Stimulated activated naive CD4-positive, alpha-beta T cell (primary cell): Measurements from ENCODE around the gene DBH.

Experiments
- DNase-seq, 6 experiments: peaks; one replicate each; lab custom pipeline; 2025; lab: John Stamatoyannopoulos, UW

DBH gene

DNA sequence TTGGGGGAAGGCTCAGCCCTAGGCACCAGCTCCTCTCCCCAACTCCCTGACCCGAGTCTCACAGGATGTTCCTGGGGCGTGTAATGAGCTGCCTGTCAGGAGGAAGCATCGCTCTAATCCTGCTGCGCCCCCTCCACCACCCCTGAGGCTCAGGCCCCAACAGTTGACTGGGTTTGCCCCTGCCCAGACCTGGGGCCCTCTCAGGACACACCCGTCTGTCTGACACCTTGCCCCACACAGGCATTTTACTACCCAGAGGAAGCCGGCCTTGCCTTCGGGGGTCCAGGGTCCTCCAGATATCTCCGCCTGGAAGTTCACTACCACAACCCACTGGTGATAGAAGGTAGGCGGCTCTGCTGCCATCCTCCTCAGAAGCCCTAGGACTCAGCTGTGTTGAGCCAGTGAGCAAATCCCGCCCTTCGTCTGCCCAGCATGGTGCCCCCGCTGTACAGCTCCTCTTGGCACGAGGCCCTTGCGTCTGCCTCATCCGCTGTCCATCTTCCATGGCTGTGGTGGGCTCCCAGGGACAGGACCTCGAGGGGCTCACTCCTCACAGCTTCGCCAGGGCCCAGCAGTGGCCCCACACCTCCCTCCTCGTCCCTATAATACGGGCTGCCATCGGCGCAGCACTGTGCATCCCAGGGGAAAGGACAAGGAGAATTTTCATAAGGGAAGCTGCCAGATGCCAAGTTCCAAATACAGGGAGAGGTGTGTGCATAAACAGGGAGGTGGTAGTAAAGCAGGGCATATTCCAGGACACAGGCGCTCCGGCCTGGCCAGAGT lies 8.0 kb downstream of the DBH start:
- DNase-seq: no peak

DNA sequence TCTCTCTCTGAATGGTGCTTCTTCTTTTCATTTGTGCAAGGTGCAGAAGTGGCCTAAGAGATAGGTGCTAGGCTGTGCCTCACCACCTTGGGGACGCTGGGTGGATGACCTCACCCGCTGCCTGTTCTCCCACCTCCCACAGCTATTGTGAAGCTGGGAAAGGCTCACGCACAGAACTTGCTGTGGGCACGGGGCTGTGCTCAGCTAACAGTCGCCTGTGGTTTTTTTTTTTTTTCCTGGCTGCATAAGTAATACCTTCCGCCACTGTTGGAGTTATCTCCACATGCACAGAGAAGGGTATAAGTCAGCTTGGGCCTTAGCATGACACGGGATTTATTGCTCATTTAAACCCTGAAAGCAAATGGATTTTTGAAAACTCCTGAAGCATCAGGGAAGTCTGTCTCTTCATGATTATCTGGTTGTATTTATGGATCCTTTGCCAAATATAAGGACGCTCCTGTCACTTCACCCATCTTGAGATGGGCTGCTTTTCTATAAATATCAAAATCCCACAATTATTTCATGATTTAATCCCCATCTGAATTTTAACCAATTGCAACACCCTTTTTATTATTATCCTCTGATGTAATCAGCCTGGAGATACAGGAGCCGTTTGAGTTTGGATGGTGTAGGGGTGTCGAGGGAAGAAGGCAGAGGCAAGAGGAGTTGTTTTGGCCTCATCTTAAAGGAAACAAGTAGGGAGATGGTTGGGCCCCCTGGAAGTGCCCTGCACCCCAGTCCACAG lies 9.0 kb downstream of the DBH start:
- DNase-seq: no peak

DNA sequence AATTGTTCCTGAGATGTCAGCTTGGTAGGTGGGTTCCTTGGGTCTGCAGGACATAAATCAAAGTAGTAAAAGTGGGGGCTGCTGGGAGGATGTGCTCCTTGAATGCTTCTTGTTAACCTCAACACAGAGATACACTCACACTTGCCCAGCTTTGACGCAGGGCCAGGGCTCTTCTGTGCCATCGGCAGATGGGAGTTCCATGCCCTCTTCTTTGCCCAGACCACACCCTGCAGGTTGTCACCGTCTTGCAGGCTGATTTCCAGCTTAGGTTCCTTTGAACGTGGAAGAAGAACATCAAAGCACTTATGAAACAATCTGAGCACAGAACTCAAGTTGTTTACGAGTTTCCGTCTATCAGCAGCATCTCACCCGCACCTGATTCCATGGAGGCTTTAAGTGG lies 11.0 kb downstream of the DBH start:
- peak in 1 of 6 experiments; percentile 40 for DNase-seq

DNA sequence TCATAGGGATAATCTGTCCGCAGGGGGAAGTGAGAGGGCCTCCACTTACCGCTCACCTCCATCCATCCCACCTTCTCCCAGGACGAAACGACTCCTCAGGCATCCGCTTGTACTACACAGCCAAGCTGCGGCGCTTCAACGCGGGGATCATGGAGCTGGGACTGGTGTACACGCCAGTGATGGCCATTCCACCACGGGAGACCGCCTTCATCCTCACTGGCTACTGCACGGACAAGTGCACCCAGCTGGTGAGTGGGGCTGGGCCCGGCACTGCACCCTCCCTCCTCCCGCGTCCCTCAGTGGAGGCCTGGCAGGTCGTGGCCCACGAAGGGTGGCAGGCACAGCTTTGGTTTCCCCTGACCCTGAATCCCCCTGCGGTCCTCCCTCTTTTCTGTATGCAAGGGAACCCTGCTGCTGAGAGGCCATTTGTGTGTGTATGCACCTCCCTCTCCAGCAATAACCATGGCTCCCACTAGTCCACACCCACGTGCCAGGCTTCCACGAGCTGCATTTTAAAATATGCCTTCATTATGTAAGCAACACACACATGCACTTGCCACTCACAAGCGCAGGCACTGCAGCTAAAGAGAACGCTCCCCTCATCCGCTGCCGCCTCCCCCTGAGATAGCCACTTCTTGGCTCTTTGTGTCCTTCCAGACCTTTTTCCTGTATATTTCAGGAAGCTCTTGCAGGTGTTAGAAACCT lies 11.8 kb downstream of the DBH start:
- no peak for DNase-seq

DNA sequence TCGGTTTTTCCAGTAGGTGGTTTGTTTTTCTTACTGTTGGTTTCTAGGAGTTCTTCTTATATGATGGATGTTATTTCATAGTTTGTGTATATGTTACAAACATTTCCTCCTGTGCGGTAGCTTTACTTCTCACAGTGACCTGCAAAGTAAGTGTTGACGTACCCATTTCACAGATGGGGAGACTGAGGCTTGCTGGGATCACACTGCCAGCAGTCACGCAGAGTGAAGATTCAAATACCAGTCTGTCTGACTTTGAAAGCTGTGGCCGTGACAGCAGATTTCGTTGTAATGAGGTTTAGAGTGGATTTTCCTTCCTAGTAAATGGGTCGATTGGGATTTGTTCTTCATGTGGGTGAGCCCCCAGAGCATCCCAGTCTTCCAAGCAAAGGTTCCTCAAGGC lies 13.0 kb downstream of the DBH start:
- no peak for DNase-seq

DNA sequence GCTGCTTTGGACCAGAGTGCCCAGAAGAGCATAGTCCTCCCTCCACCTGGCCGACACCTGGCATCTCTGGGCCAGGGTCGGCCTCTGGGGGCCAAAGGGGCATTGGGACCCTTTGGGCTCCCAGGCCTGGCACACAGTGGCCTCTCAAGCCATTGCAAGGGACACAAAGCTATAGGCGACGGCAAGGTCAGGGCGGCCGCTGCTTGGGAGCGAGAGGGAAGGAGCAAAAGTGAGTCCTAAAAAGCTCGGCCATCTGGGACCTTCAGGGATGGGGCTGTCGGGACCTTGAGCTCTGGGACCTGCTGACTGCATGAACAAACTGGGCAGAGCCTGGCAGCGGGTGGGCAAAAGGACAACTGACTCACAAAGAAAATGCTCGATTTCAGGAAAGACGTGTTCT lies 13.9 kb downstream of the DBH start:
- DNase-seq: no peak

DNA sequence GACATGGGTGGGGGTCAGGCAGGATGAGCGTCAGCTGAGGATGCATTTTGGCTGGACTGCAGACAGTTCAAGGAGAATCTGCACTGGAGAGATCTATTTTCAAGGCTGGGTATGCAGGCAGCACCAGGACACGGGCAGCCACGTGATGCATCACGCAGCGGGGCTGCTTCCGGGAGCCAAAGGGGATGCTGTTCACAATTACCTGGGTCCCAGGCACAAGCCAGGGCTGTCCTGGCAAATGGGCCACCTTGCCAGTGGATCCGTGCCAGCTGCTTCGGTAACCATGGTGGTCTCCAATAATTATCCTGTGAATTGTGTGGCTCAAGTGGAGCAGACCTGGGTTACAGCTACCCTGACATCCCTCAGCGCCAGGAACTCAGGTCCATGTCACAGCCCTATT lies 17.5 kb downstream of the DBH start:
- DNase-seq: no peak

DNA sequence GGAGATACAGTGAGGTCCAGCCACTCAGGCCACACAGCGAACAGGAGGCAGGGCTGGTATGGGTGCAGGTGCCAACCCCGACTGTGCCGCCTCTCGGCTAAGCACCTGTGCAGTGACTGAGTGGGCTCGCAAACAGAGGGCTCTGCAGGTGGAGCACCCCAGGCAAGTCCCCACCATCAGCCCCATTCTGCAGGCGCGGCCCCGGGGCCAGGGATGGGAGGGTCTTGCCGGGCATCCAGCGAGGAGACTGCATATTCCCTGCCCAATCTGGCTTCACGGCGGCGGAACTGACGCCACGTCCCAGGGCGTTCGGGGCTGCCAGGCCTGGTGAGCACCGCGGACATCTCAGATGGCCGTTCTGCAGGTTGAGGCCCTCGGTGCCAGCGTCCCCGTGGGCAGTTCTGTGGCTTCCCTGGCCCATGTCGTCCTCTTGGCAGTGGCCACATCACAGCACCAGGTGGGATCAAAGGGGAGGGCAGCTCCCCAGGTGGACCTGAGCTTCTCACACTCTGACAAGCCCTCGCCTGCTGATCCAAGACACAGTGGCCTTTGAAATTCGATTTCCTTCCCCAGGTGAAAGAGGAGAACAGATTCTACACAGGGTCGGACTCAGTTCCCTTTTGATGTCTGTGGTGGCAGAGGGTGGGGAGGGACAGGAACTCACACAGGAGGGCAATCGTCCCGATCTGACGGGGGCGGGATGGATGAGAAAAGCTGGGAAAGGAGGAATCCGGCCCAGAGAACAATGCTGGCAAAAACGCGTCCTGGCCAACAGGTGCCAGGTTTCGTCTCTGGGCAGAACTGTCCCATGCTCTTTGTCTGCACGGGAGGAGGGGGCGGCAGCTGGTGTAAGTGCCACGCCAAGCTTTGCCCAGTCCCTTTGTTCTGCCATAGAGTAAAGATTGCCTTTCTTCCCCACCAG lies 18.8 kb downstream of the DBH start:
- DNase-seq: no peak

DNA sequence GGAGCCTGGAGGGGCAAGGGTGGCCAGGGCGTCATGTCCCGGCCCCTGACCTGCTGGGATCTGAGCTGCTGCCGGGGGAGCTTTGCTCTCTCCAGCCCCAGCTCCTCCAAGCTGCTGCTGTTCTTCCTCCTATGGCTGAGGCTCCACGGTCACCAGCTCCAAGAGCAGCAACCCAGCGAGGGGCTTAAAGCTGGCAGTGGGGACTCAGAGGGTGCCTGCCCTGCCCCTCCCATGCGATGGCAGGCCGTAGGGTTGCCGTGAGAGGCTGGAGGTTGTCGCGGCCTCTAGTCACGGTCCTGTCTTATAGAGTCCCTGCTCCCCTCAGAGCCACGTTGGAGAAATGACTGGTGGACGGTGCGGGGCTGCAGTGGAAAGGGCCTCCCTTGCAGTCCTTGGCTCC lies 19.5 kb downstream of the DBH start:
- no peak for DNase-seq

DNA sequence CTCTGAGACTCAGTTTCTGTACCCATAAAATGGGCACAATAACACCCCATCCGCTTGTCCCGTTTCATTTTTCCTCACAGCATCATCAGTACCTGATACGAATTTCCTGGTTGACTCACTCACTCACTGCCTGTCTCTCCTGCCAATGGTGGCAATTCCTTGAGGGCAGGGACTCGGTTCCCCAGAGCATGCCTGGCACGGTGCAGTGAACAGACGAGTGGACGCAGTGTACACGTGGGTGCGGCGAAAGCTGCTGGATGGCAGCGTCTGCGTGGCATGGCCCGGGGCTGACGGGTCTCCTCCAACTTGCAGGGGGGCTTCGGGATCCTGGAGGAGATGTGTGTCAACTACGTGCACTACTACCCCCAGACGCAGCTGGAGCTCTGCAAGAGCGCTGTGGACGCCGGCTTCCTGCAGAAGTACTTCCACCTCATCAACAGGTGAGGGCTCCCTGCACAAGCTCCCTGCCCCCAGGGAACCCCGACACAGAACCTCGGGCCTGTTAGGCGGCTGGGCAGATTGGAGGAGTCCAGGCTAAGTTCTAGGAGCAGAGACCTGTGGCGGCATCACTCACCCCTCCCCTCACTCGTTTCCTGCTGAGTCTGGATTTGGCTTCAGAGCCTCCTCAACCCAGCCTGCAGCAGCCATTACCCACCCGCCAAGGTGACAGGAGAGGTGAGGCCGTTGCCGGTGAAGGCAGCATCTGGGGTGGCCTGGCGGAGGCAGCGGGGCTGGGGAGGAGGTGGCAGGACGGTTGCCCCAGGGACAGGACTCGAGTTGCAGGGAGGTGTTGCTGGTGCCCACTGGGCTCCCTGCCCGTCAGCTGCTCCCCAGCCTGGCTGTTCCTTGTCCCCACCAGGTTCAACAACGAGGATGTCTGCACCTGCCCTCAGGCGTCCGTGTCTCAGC lies 20.3 kb downstream of the DBH start:
- DNase-seq: peak; percentile 41 to 85 (median 57)

DNA sequence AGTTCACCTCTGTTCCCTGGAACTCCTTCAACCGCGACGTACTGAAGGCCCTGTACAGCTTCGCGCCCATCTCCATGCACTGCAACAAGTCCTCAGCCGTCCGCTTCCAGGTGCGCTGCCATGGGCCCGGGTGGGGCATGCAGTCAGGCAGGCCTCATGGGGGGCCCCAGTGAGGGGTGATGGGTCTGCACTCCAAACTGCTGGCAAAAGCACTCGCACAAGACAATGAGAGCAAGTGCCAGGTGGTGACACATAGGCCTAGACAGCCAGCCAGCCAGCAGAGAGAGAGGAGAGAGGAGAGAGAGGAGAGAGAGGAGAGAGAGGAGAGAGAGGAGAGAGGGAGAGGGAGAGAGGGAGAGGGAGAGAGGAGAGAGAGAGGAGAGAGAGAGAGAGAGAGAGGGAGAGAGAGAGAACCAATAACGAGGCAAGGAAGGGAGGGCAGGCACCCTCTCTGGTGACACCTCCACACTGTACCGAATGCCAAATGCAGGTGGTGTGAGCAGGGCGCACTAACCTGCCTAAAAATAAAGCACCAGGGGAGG lies 21.0 kb downstream of the DBH start:
- peak in 2 of 6 experiments; percentile 32 to 37 for DNase-seq

DNA sequence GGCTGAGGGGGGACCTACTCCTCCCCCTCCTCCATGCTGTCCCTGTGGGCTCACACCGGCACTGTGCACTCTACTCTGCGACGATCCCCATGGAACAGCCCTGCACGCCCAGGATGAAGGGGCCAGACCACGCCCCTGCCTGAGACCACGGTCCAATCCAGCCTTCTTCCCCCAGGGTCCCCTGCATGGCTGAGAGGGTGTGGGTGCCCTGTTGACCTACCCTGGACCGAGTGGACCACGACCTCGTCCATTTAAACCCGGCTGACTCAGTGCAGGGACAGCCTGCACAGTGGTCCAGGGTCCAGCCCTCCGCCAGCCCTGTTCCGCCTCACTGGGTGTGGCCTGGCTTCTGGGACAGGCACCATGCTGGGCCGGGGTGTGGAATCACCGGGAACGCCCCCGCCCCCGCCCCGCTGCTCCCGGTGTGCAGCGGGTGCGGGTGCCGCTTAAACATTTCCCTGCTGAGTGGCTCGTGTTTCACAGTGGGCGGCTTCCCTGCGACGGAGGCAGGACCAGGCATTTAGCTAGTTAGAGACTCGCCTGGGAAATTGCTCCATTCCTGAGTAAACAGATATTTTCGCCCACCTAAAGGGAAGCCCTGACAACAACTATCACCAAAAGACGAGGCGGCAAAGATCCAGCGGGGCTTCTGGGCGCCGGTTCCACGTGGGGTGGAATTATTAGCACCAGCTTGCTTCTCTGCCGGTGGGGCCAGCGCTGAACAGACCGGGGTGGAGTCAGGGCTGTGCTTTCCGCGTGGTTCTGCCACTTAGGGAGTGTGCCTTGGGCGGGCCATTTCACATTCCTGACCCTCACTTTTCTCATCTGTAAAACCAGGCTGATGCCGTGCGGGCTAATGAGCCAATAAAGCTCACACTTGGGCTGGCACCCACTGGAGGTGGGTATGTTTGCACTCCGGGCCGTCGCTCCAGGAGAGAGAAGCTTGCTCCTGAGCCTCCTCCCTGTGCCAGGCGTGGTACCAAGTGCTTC lies 22.6 kb downstream of the DBH start:
- DNase-seq: peak in 2 of 6 experiments; percentile 27 to 39

DNA sequence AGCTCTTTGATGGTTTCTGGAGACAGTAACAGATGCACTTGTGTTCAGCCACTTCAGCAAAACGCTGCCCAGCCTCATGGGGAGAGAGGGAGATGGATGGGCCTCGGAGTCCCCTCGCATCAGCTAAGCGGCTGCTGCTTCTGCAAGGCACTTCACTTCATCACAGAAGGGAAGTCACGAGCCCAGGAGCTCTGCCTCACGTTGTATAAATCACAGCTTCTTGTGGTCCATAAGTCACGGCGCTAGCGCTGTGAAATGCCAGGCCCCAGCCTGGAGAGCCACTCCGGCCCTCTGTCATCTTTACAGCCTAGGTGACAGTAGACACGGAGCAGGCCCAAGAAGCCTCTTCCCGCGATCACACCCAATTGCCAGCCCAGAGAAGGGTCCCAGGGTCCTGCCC lies 23.4 kb downstream of the DBH start:
- no peak for DNase-seq

DNA sequence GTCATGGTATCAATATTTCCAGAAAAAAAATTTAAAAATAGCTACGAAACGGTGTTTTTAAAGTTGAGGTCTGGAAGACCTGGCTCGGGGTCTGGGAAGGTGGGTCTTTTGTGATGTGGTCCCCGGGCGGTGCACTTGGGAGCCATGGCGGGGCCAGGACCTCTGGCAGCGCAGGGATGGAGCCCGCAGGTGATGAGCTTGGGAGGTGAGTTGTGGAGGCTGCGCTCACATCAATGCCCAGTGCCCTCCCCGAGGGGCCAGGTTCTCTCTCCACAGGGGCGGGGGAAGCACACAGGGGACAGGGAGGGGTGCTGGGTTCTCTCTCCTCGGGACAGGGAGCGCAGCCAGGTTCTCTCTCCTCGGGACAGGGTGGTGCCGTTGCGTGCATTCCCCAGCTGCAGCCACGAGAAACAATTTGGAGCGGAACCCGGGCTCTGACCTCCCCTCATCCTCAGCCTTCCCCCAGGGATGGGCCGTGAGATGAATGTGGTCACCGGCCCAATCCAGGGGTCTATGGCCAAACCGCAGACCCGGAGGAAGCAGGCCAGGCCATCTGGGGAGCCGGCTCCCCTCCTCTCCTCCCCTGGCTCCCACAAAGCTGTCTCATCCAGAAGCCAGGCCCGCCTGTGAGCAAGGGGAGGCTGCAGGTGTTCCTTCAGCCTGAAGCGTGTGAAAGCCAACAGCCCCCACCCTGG lies 25.8 kb downstream of the DBH start:
- no peak for DNase-seq

DNA sequence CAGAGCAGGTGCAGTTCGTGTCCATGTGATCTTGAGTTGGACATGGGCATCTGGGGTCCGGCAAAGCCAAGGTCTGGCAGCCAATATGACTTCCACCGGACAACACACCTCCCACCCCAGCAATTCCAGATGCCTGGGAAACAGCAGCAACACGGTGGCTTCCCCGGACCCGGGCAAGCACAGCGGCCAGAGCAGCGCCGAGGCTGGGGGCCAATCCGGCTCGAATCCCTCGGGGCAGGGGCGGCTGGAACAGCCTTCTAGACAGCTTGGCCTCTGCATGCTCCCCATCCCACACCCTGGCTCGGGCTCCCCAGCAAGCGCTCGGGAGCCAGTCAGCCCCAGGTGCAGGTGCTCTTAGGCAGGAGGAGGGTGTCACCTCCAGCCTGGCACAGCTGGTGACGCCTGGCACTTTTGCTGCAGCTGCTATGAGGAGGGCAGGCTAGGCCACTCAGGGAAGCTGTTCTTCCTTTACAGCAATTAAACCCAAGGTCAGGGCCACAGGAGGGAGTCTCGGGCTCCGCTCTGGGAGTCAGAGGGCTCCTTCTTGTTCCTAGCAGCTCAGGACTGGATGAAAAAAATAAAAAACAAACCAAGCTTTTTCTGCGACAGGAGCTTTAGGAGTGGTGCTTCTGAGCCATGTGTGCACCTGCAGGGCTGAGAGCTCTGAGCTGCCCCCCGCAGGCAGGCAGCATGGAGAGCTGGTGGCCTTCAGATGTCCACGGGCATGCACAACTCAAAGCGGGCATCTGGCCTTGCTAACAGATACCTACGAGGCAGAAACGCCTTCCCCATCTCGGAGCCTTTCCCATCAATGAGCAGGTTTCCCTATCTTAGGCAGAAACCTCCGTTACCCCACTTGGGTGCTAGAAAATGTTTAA lies 28.2 kb downstream of the DBH start:
- no peak for DNase-seq

DNA sequence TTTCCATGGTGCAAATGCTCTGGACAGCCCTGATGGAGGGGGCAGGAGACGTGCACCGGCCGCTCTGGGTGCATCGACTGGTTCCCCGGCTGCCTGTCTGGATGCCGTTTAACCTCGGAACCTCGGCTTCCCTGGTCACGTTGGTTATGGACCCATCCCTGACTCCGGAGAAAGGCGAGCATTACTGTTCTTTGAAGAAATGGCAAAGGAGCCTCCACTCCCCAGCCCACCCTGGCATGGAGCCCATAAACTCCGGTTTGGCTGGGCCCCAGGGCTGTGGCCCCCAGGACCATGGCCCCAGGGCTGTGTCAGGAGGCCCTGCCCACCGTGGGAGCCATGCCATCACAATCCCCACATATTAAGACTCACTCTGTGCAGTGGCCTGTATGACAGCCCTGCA lies 28.9 kb downstream of the DBH start:
- DNase-seq: no peak

DNA sequence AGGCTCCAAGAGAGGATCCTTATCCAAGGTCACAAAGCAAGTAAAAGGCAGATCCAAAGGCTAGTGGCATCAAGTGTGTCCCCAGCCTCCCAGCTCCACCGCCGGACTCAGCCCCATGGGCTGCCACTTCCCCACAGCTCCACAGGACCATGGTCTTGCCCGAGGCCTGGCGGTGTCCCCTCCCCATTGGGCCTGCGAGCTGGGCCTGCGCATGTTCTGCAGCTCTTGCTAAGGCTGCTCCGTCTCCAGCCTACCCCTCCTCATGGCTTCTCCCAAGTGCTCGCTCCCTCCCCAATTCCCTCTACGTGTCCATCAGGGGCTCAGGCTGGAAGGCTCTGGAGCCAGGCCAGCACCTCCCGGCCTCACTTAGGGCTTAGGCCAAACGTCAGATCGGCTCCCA lies 29.4 kb downstream of the DBH start:
- no peak for DNase-seq

DNA sequence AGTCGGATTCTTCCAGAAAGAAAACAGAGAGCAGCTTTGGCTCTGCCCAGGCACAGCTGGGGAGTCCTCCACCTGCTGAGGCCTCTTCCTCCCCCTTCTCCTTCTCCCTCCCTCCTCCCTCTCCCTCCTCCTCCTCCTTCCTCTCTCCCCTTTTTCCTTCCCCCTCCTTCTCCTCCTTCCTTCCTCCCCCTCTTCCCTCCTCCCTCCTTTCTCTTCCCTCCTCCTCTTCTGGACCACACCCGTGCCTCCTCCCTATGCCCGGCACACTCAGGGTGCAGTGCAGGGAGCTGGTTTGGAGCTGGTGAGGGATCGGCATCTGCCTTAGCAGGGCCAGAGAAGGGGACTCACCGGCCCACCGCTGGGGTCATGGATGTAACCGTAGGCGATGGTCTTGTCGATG lies 30.2 kb downstream of the DBH start:
- no peak for DNase-seq
